Tibial artery (tissue), 4 donors: ENCODE measurements around the gene KCTD16.

Experiments used
- DNase-seq, 2 donors: peaks; one replicate each; pipeline ENCODE4 v3.0.0-alpha.2; 2019
- H3K27ac ChIP-seq, 2 donors: fragments of 200-600 bp; sonication (generic) in 1 of 2; 1 replicate in 1 of 2; 2 replicates in 1 of 2; pipeline ENCODE4 v1.5.1; 2018 to 2019; ENCODE audit warnings: mild to moderate bottlenecking in 1 of 2
- H3K27me3 ChIP-seq, 2 donors: fragments of 200-600 bp; sonication (generic) in 1 of 2; one replicate each; pipeline versions ENCODE4 v1.5.1 to v1.6.0; 2016 to 2019
- H3K36me3 ChIP-seq, 3 donors: fragments of 200-600 bp; sonication (generic) in 2 of 3; one replicate each; pipeline ENCODE4 v1.5.1; 2016 to 2019; ENCODE audit warnings: mild to moderate bottlenecking in 2 of 3
- H3K4me1 ChIP-seq, 4 donors: fragments of 200-600 bp; sonication (generic) in 2 of 4; 1 replicate in 3 of 4; 2 replicates in 1 of 4; pipeline ENCODE4 v1.5.1; 2016 to 2019
- H3K4me3 ChIP-seq, 2 donors: fragments of 200-600 bp; sonication (generic) in 1 of 2; 1 replicate in 1 of 2; 2 replicates in 1 of 2; pipeline ENCODE4 v1.5.1; 2018 to 2019; ENCODE audit warnings: mild to moderate bottlenecking in 2 of 2
- H3K9me3 ChIP-seq, 3 donors: fragments of 200-600 bp; sonication (generic) in 1 of 3; one replicate each; pipeline ENCODE4 v1.5.1; 2016 to 2019
- intact Hi-C: fragments of 100-400 bp; cut with DNase I; formaldehyde crosslinking; loops from one replicate; pipeline ENCODE4 v1.15.0; 2023; ENCODE audit warnings: low total_unique reads
- TF ChIP-seq, protein P1 (sequence below), 2 experiments: fragments of 200-600 bp in 1 of 2; fragments of 450-650 bp in 1 of 2; IDR thresholded peaks; one replicate each; pipeline ENCODE4 v1.5.1; 2017 to 2019; ENCODE audit warnings: antibody characterized with exemption in 2 of 2, mild to moderate bottlenecking in 1 of 2, moderate library complexity in 1 of 2

KCTD16 gene

DNA sequence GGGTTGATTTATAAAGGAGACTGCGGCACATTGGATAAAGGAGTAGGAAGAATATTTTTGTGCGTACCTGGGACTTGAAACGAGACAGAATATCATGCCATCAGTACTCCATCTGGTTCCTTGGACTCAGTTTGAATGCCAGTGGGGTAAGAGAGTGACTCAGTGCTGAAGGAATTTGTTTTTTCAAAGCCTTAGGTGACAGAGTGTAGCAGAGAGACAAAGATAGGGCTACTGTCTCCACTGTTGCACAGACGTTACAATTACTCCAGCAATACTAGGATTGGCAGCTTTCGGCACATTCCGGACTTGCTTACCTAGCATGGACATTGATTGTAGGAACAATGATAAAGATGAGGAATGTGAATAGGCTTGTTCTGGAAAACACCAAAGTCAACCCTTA is 250.7 kb downstream of the KCTD16 start:
- Histone ChIP-seq H3K27ac (no peak overlapping the region), H3K9me3 (no peaks in the 10 kb centered on the region), H3K36me3 (no peaks in the 10 kb centered on the region), H3K4me3 (no peak overlapping the region), H3K4me1 (peaks cover 0 to 12% (median 0%) of the 10 kb centered on the region in 4 donors), H3K27me3 (no peaks in the 10 kb centered on the region)
- no peak for DNase-seq
- intact Hi-C loops = no loop called here
- TF ChIP-seq, protein P1, sequence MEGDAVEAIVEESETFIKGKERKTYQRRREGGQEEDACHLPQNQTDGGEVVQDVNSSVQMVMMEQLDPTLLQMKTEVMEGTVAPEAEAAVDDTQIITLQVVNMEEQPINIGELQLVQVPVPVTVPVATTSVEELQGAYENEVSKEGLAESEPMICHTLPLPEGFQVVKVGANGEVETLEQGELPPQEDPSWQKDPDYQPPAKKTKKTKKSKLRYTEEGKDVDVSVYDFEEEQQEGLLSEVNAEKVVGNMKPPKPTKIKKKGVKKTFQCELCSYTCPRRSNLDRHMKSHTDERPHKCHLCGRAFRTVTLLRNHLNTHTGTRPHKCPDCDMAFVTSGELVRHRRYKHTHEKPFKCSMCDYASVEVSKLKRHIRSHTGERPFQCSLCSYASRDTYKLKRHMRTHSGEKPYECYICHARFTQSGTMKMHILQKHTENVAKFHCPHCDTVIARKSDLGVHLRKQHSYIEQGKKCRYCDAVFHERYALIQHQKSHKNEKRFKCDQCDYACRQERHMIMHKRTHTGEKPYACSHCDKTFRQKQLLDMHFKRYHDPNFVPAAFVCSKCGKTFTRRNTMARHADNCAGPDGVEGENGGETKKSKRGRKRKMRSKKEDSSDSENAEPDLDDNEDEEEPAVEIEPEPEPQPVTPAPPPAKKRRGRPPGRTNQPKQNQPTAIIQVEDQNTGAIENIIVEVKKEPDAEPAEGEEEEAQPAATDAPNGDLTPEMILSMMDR (IDR thresholded peaks at IDR 0.05) = no peak

DNA sequence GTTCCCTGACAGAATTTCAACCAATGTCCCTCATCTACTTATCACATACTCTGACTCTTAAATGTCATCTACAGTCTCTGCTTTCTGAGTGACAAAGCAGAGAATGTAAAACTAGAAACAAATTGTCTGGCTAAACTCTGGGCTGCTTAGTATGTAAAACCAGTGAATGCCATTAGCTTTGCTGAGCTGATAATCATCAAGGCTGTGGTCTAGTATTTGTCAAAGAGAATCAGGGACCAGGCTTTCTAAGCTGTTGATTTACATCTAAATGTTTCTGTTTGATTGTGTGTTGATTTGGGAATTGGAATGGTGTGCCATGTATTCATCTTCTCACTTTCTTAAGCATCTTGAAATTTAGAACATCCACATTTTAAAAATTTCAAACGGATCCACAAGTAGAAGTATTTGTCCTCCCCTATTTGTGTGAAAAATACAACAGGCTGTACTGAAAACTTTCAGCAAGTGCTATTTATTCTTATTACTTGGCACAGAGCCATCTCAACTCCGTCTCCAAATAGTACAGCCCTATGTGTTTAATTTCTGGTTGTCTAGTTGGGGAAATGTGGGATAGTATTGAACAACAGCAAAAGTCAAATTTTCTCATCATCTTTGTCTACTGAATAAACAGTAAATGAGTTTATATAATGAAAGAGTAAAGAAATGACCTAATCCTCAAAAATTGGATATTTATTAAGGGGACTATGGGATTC is 251.5 kb downstream of the KCTD16 start:
- H3K4me1 ChIP-seq = peaks cover 0 to 12% (median 0%) of the 10 kb centered on the region in 4 donors

DNA sequence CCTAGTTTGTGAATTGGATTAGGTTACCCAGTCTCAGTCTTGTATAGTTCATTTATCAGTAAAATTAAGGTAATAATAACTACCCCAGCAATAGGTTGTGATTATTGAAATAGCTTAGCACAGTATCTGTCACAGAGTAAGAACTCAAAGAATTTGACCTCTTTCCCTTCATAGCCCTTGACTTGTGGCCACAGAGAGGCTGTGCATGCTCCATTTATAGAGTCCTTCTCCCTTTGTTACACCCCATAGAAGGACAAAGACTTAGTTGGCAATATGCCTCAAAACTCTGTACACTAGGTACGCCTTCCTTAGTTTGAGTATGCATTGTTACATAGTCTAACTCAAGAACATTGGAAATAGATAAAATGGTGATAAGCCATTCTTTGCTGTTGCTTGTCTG is 257.2 kb downstream of the KCTD16 start:
- no peak overlapping the region for H3K4me3 ChIP-seq
- TF ChIP-seq, protein P1 (IDR thresholded peaks at IDR 0.05) = no peak
- no peaks in the 10 kb centered on the region for H3K36me3 ChIP-seq
- H3K4me1 ChIP-seq = no peaks in the 10 kb centered on the region
- intact Hi-C loops = no loop called here
- no peaks in the 10 kb centered on the region for H3K9me3 ChIP-seq
- no peaks in the 10 kb centered on the region for H3K27me3 ChIP-seq
- no peak overlapping the region for H3K27ac ChIP-seq
- no peak for DNase-seq

More for the DNA sequence above, 251.5 kb downstream of the KCTD16 start:
- Histone ChIP-seq H3K27me3 (no peaks in the 10 kb centered on the region), H3K27ac (no peak overlapping the region), H3K36me3 (no peaks in the 10 kb centered on the region), H3K4me3 (no peak overlapping the region), H3K9me3 (no peaks in the 10 kb centered on the region)
- intact Hi-C loops = no loop called here
- DNase-seq = no peak
- TF ChIP-seq, protein P1 (IDR thresholded peaks at IDR 0.05) = no peak

DNA sequence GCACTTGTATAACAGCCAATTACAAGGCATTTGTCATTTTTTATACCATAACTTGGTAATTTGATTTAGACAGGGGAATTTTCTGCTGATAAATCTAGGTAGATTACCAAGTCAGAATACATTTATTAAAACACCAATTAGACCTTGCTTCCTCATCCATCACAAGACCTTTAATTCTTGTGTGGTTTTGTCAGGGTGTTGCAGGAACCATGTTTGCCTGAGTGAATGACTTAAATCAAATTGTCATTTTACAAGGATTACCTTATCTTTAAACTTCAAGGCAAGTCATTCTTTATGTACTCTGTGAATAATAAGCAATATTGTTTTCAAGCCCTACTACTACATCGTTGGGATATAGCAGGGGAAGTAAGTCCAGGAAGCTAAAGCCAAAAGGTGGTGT is 257.7 kb downstream of the KCTD16 start:
- Histone ChIP-seq H3K9me3 (no peaks in the 10 kb centered on the region), H3K27ac (no peak overlapping the region), H3K36me3 (no peaks in the 10 kb centered on the region), H3K27me3 (no peaks in the 10 kb centered on the region), H3K4me1 (no peaks in the 10 kb centered on the region), H3K4me3 (no peak overlapping the region)
- intact Hi-C loops = no loop called here
- DNase-seq = no peak
- TF ChIP-seq, protein P1 (IDR thresholded peaks at IDR 0.05) = no peak

DNA sequence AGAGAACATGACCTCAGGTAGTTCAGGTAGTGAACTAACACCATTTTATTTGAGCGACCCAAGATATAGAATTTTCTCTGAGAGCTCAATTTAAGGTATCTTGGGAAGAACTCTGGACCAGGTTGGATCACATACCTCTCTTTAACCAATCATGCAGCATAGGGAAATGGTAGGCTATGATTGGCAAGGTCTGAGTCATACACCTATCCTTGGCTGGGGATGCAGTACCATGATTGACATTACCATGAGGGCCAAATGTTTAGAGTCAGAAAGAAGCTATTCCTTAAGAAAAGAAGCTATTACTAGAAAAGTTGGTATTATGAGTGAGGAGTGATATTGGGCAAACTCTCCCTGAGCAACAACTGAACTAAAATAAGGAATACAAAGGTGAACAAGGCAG is 258.7 kb downstream of the KCTD16 start:
- H3K36me3 ChIP-seq = no peaks in the 10 kb centered on the region
- H3K27me3 ChIP-seq = no peaks in the 10 kb centered on the region
- H3K4me3 ChIP-seq = no peak overlapping the region
- DNase-seq = no peak
- no peaks in the 10 kb centered on the region for H3K9me3 ChIP-seq
- intact Hi-C loops = no loop called here
- H3K4me1 ChIP-seq = no peaks in the 10 kb centered on the region
- TF ChIP-seq, protein P1 (IDR thresholded peaks at IDR 0.05) = no peak
- H3K27ac ChIP-seq = no peak overlapping the region
